ENCODE measurements around the gene MYOZ3.

DNA sequence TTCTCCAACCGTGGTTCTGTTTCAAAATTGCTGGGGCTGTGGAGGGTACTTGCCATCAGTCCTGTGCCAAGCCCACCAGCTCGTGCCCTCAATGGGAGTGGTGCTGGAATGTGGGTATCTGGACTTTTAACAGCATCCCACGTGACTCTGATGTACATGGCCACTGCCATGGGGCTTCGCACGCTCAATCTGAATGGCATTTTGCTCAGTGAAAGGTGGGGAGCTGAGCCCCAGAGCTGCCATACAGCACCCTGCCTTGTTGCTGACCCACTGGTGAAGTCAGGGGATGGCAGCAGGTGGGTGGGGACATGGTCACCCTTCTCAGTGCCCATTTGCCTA lies 37.2 kb upstream of the MYOZ3 start:
- TF ChIP-seq, protein P1, sequence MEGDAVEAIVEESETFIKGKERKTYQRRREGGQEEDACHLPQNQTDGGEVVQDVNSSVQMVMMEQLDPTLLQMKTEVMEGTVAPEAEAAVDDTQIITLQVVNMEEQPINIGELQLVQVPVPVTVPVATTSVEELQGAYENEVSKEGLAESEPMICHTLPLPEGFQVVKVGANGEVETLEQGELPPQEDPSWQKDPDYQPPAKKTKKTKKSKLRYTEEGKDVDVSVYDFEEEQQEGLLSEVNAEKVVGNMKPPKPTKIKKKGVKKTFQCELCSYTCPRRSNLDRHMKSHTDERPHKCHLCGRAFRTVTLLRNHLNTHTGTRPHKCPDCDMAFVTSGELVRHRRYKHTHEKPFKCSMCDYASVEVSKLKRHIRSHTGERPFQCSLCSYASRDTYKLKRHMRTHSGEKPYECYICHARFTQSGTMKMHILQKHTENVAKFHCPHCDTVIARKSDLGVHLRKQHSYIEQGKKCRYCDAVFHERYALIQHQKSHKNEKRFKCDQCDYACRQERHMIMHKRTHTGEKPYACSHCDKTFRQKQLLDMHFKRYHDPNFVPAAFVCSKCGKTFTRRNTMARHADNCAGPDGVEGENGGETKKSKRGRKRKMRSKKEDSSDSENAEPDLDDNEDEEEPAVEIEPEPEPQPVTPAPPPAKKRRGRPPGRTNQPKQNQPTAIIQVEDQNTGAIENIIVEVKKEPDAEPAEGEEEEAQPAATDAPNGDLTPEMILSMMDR (IDR thresholded peaks at IDR 0.05; ENCODE audit: control extremely low read depth in 1 of 3, insufficient read depth in 1 of 3, low read depth in 1 of 3, low read length in 3 of 3): no peak
- TF ChIP-seq TCF12 (IDR thresholded peaks at IDR 0.05; ENCODE audit: low read depth, low read length) (no peak), CHD1 (IDR thresholded peaks at IDR 0.05; ENCODE audit: low read depth, low read length) (no peak), RXRA (IDR thresholded peaks at IDR 0.05; ENCODE audit: insufficient read depth, low read depth, low read length) (no peak), YY1 (IDR thresholded peaks at IDR 0.05; ENCODE audit: low read depth, low read length) (no peak), ZNF274 (IDR thresholded peaks at IDR 0.05; ENCODE audit: borderline replicate concordance, extremely low read depth, low read length) (no peak), EP300 (IDR thresholded peaks at IDR 0.05; ENCODE audit: borderline replicate concordance in 1 of 2, low read depth in 2 of 2, low read length in 2 of 2) (no peak), GABPA (IDR thresholded peaks at IDR 0.05; ENCODE audit: borderline replicate concordance, insufficient read depth, low read length) (no peak)
